Transverse colon (tissue), 4 donors: Measurements from ENCODE around the gene SULT1A2. TPM values are rescaled to one million over a fixed set of nuclear protein-coding genes. Genes with fewer than 3 reads are reported as not detected.
"Not testable (repeated sequence)": the region's sequence is repeated elsewhere in the genome, so short reads cannot be mapped to it uniquely, and the experiment has no call there.

Experiments used
- DNase-seq: peaks from one replicate; pipeline ENCODE4 v3.0.0-alpha.2; 2019
- H3K27ac ChIP-seq, 4 donors: fragments of 200-600 bp; sonication (generic); 2 replicates each; pipeline ENCODE4 v1.5.1; 2016 to 2018; ENCODE audit warnings: inconsistent platforms in 4 of 4
- H3K27me3 ChIP-seq: fragments of 200-600 bp; sonication (generic); 2 replicates; pipeline ENCODE4 v1.5.1; 2017; ENCODE audit warnings: inconsistent platforms
- H3K36me3 ChIP-seq, 4 donors: fragments of 200-600 bp; sonication (generic); 2 replicates each; pipeline ENCODE4 v1.5.1; 2017 to 2019; ENCODE audit warnings: inconsistent platforms in 4 of 4
- H3K4me1 ChIP-seq, 4 donors: fragments of 200-600 bp; sonication (generic); 2 replicates each; pipeline ENCODE4 v1.5.1; 2017 to 2020; ENCODE audit warnings: inconsistent platforms in 4 of 4
- H3K4me3 ChIP-seq, 4 donors: fragments of 200-600 bp; sonication (generic); 1 replicate in 1 of 4; 2 replicates in 3 of 4; pipeline versions ENCODE4 v1.5.1 to v1.6.1; 2017 to 2019; ENCODE audit warnings: inconsistent platforms in 4 of 4
- H3K9me3 ChIP-seq, 2 donors: fragments of 200-600 bp; sonication (generic); 2 replicates each; pipeline ENCODE4 v1.5.1; 2017 to 2019; ENCODE audit warnings: inconsistent platforms in 2 of 2
- EP300 ChIP-seq: sonication (generic); formaldehyde crosslinking; IDR thresholded peaks from one replicate; pipeline ENCODE4 v1.6.1; 2017; ENCODE audit warnings: antibody characterized with exemption, low read depth
- POLR2A ChIP-seq: fragments of 450-650 bp; IDR thresholded peaks from one replicate; pipeline ENCODE4 v1.6.1; 2016; ENCODE audit warnings: antibody characterized with exemption, mild to moderate bottlenecking, moderate library complexity
- POLR2AphosphoS5 ChIP-seq, 3 donors: sonication (generic); formaldehyde crosslinking; IDR thresholded peaks; one replicate each; pipeline ENCODE4 v1.6.1; 2016; ENCODE audit warnings: antibody characterized with exemption in 3 of 3
- WGBS, 2 donors: methylation state at CpG; one replicate each; pipeline ENCODE4 v1.1.5; 2018; ENCODE audit warnings: low coverage in 1 of 2; 5-methylcytosine and 5-hydroxymethylcytosine counted together
- in situ Hi-C, 4 donors: fragments of 200-750 bp; cut with MboI; loops; one replicate each; pipeline versions ENCODE4 v1.15.0 to v1.15.1; 2017; ENCODE audit warnings: low sequenced_read_pairs in 3 of 4, low pct_ligation_motif_present in 1 of 4, low pct_unique_long_range_greater_than_20kb in 1 of 4
- intact Hi-C: fragments of 100-400 bp; cut with DNase I; formaldehyde crosslinking; loops from one replicate; pipeline ENCODE4 v1.15.1; 2023; ENCODE audit warnings: low total_unique reads
- total RNA-seq, 4 donors: library from RNA; depleted of rRNA; stranded (reverse); fragments of >200 nt; gene quantifications; one replicate each; pipeline ENCODE4 v1.1.0, GENCODE V29; 2016
- TF ChIP-seq, protein P1 (sequence below), 5 experiments: fragments of 200-600 bp in 3 of 5; fragments of 450-650 bp in 2 of 5; sonication (generic) in 3 of 5; IDR thresholded peaks; 1 replicate in 2 of 5; 2 replicates in 3 of 5; pipeline ENCODE4 v1.5.1; 2016 to 2017; ENCODE audit warnings: antibody characterized with exemption in 5 of 5, inconsistent platforms in 3 of 5, mild to moderate bottlenecking in 2 of 5, moderate library complexity in 1 of 5

Gene SULT1A2
- total RNA-seq, 4 donors from 2014 or later, result 5.0 to 51.1 (median 38.3) TPM

DNA sequence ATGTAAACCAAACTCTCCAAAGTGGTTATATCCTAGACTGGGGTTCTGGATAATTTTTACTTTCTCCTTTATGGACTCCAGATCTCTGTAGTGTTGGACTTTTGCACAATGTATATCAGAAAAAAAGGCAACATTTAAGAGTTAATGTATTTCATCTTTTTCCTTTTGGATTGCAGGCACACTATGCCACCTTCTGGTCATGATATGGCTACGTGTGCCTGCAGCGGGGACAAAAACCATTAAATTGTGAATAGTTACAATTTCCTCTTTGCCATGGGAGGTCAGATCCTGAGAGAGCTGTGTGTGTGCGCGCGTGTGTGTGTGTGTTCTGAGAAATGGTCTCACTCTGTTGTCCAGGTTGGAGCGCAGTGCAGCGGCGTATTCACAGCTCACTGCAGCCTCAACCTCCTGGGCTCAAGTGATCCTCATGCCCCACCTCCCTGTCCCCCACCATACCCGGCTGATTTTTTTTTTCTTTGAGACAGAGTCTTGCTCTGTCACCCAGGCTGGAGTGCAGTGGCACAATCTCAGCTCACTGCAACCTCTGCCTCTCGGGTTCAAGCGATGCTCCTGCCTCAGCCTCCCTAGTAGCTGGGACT, 47.5 kb downstream of the SULT1A2 start:
- DNase-seq, result no peak
- intact Hi-C loops (no loop called here), in situ Hi-C loops (loop anchor here in 1 of 4 donors (10.0 kb wide), 1 partner anchor 65 kb away; no protein-coding TSS in a partner anchor)
- Histone ChIP-seq H3K4me1 (peaks cover 0 to 15% (median 6%) of the 10 kb centered on the region in 4 donors), H3K36me3 (no peaks in the 10 kb centered on the region), H3K27ac (no peak overlapping the region), H3K27me3 (no peaks in the 10 kb centered on the region), H3K4me3 (no peak overlapping the region), H3K9me3 (no peaks in the 10 kb centered on the region)
- TF ChIP-seq EP300 (no peak), POLR2AphosphoS5 (IDR thresholded peaks at IDR 0.05) (no peak), POLR2A (no peak)
- TF ChIP-seq, protein P1, sequence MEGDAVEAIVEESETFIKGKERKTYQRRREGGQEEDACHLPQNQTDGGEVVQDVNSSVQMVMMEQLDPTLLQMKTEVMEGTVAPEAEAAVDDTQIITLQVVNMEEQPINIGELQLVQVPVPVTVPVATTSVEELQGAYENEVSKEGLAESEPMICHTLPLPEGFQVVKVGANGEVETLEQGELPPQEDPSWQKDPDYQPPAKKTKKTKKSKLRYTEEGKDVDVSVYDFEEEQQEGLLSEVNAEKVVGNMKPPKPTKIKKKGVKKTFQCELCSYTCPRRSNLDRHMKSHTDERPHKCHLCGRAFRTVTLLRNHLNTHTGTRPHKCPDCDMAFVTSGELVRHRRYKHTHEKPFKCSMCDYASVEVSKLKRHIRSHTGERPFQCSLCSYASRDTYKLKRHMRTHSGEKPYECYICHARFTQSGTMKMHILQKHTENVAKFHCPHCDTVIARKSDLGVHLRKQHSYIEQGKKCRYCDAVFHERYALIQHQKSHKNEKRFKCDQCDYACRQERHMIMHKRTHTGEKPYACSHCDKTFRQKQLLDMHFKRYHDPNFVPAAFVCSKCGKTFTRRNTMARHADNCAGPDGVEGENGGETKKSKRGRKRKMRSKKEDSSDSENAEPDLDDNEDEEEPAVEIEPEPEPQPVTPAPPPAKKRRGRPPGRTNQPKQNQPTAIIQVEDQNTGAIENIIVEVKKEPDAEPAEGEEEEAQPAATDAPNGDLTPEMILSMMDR (IDR thresholded peaks at IDR 0.05), result peak; percentile 52 to 74 (median 54)
- 23 to 35% methylated on average over 10 to 11 of the region's 11 CpGs for WGBS, 2 donors

GRCh38 chr16:28548306-28548802, 48.5 kb downstream of the SULT1A2 start:
- Histone ChIP-seq H3K4me1 (peaks cover 0 to 17% (median 8%) of the 10 kb centered on the region in 4 donors), H3K4me3 (no peak overlapping the region), H3K27ac (no peak overlapping the region), H3K36me3 (no peaks in the 10 kb centered on the region), H3K9me3 (no peaks in the 10 kb centered on the region), H3K27me3 (no peaks in the 10 kb centered on the region)
- WGBS, 2 donors, result 71 to 79% methylated on average over 2 to 13 of the region's 14 CpGs
- TF ChIP-seq POLR2A (no peak), POLR2AphosphoS5 (IDR thresholded peaks at IDR 0.05) (no peak), EP300 (no peak)
- TF ChIP-seq, protein P1 (IDR thresholded peaks at IDR 0.05), result no peak
- intact Hi-C loops, result no loop called here
- no peak for DNase-seq
- in situ Hi-C loops, result loop anchor here in 1 of 4 donors (10.0 kb wide), 1 partner anchor 64 kb away; no protein-coding TSS in a partner anchor

DNA sequence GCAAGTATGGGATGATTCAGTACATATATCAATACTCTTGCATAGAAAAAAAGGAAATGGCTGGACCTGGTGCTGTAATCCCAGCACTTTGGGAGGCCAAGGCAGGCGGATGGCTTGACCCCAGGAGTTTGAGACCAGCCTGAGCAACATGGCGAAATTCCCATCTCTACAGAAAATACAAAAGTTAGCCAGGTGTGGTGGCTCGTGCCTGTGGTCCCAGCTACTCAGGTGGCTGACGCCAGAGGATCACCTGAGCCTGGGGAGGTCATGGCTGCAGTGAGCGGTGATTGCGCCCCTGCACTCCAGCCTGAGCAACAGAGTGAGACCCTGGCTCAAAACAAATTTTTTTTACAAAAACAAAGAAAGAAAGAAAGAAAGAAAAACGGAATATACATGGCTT, 50.2 kb downstream of the SULT1A2 start:
- no peak for DNase-seq
- intact Hi-C loops, result no loop called here
- H3K4me1 ChIP-seq, result peaks cover 0 to 25% (median 14%) of the 10 kb centered on the region in 4 donors
- no peaks in the 10 kb centered on the region for H3K36me3 ChIP-seq
- H3K27me3 ChIP-seq, result no peaks in the 10 kb centered on the region
- no peak for TF ChIP-seq POLR2A
- WGBS, 2 donors, result 79 to 96% methylated on average over 3 to 7 of the region's 7 CpGs
- H3K4me3 ChIP-seq, result no peak overlapping the region
- H3K9me3 ChIP-seq, result no peaks in the 10 kb centered on the region
- in situ Hi-C loops, result loop anchor here in 1 of 4 donors (10.0 kb wide), 1 partner anchor 62 kb away; no protein-coding TSS in a partner anchor
- H3K27ac ChIP-seq, result no peak overlapping the region

DNA sequence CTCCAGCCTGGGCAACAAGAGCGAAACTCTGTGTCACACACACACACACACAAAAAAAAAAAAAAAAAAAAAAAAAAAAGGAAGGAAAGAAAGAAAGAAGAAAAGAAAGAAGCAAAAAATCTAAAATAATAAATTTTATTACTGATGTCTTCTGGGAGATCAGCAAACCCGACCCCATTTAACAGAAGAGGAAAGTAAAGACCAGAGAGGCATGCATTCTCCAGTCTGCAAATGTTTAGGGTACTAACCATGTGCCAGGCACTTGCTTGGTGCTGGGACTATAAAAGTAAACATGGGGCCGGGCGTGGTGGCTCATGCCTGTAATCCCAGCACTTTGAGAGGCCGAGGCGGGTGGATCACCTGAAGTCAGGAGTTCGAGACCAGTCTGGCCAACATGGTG, 50.9 kb downstream of the SULT1A2 start:
- H3K27ac ChIP-seq, intact Hi-C loops, DNase-seq, H3K9me3 ChIP-seq, H3K4me3 ChIP-seq, H3K36me3 ChIP-seq, H3K27me3 ChIP-seq: not testable (repeated sequence)
- peaks cover 0 to 31% (median 16%) of the 10 kb centered on the region in 4 donors for H3K4me1 ChIP-seq
- in situ Hi-C loops, result loop anchor here in 1 of 4 donors (10.0 kb wide), 1 partner anchor 61 kb away; no protein-coding TSS in a partner anchor
- WGBS, 2 donors, result 76 to 84% methylated on average over 4 to 7 of the region's 7 CpGs

- in situ Hi-C loops, result loop anchor here in 1 of 4 donors (10.0 kb wide), 1 partner anchor 60 kb away; no protein-coding TSS in a partner anchor
- WGBS, 2 donors, result 72 to 85% methylated on average over 2 to 3 of the region's 3 CpGs
- intact Hi-C loops, result no loop called here
Measured at GRCh38 chr16:28544998-28545397, 51.9 kb downstream of the SULT1A2 start.

More at GRCh38 chr16:28544998-28545397, 51.9 kb downstream of the SULT1A2 start:
- Histone ChIP-seq H3K9me3 (no peaks in the 10 kb centered on the region), H3K27ac (no peak overlapping the region), H3K27me3 (no peaks in the 10 kb centered on the region), H3K36me3 (no peaks in the 10 kb centered on the region), H3K4me1 (peaks cover 0 to 38% (median 16%) of the 10 kb centered on the region in 4 donors), H3K4me3 (no peak overlapping the region)
- TF ChIP-seq, protein P1 (IDR thresholded peaks at IDR 0.05), result no peak
- no peak for DNase-seq
